HG03565 (cell line): ENCODE data around the gene PLSCR3.
A peak's percentile ranks its signal among the peaks of the same experiment; 100 is the strongest.

Experiments used
- ATAC-seq: cut with Tn5 transposase; IDR thresholded peaks from one replicate; pipeline ENCODE4 v1.9.1; 2021; ENCODE audit warnings: mild to moderate bottlenecking, moderate library complexity; ENCODE audit not compliant: unreplicated experiment

The PLSCR3 gene

DNA sequence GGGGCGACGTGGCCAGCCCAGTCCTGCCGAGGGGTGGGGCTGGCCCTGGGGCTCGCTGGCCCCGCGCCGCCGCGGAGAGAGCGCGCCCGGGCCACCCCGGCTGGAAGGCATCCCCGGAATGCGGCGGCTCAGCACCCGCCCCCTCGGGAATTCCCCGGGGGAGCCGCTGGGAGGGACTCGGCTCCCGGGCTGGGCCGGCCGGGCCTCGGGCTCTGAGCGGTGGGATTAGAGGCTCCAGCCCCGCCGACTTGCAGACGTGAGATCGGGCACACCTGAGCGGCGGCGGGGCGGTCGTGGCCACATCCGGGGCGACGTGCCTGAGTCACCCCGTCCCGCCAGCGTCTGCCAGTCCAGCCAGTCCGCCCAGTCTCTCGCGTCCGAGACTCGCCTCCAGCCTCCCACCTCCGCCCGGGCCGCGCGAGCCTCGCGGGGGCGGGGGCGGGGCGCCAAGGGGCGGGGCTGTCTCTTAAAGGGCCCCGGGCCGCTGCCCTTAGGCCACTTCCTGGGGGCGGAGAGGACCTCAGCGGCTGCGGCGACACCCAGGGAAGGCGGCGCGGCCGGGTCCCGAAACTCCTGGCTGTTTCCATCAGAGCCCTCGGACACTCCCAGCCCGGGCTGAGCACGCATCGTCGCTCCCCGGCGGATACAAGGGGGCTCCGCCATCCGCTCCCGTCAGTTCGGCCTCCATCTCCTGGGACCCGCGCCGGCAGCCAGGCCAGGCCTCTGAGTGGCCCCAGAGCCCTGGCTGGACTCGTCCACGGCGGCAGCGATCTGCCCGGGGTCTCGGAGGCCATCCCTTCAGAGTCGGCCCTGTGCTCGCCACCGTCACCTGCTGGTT lies 42.4 kb downstream of the PLSCR3 start, which contains the start of gene KCTD11:
KCTD11 (plus strand) TSS at position 498 of the 838 bp plus-strand sequence.
- peak; percentile 51 for ATAC-seq

DNA sequence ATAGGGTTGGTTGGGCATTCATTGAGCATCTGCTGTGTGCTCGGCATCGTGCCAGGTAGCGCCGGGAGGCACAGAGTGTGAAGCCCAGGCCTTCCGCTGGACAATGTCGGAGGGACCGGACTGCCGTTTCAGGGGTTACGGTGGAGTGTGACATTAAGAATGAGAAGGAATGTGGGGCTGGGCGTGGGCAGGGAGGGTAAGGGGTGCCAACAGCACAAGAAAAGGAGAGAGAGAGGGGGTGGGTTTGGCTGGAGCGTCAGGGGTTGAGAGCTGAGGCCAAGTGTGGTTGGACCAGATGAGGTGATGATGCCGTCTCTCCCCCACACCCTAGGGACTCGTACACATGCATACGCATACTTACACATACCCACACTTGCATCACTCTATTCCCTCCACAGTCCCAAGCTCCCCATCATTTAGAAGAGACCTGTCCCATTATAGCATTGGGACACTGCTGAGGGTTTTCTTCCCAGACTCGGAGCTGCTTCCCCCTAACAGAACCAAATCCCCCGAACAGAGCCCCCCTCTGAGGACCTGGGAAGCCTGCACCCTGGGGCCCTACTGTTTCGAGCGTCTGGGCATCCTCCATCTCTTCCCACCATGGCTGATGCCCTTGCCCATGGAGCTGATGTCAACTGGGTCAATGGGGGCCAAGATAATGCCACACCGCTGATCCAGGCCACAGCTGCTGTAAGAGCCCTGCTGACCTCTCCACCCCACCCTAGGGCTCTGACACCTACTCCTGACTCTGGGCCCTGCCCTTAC lies 45.7 kb downstream of the PLSCR3 start:
- ATAC-seq: no peak

DNA sequence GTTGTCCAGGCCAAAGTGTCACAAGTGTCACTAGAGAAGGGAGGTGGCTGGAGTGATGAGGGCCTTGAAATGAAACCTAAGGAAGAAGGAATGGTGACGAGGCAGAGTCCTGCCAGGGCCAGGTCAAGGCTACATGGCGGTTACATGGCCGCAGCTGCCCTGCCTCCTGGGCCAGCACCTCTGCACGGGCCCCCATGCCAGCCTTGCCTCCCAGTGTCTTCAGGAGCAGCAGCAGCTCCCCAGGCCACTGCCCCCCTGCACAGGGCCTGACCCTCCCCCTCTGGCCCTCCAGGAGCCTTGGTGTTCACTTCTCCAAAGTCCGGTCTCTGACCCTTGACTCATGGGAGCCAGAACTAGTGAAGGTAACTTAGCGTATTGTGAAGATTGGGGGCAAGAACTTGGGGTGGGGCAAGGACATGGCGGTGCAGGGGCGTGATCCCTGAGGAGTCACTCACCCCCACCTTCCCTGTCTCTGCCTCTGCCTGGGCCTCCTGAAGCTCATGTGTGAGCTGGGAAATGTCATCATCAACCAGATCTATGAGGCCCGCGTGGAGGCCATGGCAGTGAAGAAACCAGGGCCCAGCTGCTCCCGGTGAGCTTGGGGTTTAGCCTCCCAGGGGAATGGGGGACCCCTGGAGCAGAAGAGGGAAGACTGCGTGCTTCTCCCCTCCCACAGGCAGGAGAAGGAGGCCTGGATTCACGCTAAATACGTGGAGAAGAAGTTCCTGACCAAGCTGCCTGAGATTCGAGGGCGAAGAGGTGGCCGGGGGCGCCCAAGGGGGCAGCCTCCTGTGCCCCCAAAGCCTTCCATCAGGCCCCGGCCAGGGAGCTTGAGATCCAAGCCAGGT lies 46.5 kb downstream of the PLSCR3 start:
- no peak for ATAC-seq

DNA sequence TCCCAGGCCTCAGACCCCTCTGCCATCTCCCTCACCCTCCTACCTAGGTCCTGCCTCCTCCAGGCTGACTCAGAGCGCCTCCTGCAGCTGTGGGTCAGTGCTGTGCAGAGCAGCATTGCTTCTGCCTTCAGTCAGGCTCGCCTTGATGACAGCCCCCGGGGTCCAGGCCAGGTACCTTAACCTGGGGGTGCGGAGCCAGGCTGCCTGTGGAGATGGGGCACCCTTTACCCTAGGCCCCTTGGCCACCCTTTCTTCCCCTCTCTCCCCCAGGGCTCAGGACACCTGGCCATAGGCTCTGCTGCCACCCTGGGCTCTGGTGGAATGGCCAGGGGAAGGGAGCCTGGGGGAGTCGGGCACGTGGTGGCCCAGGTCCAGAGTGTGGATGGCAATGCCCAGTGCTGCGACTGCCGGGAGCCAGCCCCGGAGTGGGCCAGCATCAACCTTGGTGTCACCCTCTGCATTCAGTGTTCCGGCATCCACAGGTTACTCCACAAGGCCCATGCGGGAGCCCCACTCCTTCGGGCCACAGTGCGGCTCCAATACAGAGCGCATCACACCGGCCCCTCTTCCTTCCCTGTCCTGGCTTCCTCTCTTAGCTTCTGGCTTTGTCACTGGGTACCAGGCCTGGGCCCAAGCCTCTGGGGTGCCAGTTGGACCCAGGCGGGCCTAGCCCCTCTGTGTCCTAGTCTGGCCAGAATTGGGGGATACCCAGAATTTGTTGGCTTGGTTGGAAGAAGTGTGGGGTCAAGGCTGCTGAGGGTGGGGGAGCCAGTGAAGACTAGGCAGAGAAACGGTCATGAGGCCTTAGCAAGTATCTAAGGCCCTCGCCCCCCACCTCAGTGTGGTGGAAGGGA lies 47.3 kb downstream of the PLSCR3 start:
- no peak for ATAC-seq

DNA sequence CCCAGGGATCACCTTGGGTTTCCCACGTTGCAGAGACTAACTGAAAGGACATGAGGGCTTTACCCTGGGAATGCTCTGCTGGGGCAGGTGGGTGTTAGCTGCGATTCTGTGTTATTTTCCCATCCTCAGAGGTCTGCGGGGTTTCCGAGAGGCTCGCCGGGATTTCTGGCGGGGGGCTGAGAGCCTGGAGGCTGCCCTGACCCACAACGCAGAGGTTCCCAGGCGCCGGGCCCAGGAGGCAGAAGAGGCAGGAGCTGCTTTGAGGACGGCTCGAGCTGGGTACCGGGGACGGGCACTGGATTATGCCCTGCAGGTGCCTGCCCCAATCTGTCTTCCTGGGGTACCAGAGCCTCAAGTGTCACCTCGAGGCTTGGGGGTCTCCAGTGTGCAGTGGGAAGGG lies 51.1 kb downstream of the PLSCR3 start:
- no peak for ATAC-seq

DNA sequence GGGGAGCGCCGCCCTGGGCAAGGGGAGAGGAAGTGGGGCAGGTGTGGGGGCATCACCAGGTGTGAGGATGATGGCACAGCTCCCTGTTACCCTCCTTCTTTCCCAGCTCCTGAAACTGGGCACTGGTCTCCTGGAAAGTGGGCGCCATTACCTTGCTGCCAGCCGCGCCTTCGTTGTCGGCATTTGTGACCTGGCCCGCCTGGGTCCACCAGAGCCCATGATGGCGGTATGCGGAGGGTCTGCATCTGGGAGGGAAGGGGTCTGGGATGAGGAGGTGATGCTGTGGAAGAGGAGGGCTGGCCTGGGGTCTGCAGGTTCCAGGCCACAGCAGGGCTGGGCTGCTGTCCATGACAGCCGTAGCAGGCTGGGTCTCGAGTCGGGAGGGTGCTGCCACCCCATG lies 52.5 kb downstream of the PLSCR3 start:
- no peak for ATAC-seq

DNA sequence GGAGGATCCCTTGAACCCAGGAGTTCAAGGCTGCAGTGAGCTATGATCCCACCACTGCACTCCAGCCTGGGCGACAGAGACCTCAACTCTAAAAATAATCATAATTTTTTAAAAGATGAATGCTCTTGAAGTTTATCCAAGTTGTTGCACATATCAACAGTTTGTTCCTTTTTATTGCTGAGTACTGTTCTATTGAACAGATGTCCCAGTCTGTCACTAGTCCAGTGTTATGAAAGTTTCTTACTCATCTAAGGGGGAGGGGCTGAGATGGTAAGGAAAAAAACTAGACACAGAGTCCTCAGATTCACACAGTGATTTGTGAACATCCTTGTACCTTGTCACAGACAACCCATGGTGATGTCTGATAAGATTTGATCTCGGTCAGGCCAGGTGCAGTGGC lies 54.1 kb downstream of the PLSCR3 start:
- no peak for ATAC-seq
